ENCODE data around the gene PDIA6. TPM values are rescaled to one million over a fixed set of nuclear protein-coding genes. Genes with fewer than 3 reads are reported as not detected.

The PDIA6 gene
- total RNA-seq, 1 experiment from 2014 or later: 271 TPM

DNA sequence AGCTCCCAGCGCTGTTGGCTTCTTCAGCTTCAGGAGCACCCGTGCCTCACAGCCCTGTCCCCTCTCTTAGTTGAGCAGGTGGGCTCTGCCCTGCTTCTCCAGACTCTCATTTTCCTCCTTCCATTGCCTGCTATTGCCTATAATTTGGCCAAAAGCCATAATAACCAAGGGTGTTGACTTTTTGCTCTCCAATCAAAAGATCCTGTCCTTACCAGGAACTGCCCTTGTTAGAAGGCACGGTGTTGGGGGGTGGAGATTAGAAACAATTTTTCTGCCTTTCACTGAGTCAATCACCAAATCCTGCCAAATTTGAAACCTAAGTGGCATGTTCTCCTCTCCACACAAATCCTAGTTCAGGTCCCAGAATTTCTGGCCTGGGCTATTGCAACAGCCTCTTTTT lies 16.7 kb upstream of the PDIA6 start:
- intact Hi-C loops (cut with micrococcal nuclease; ENCODE audit: unreplicated experiment): no loop called here
- Histone ChIP-seq H3K4me1 (ENCODE audit: control insufficient read depth, insufficient read depth, low read length) (no peaks in the 10 kb centered on the region), H3K27me3 (ENCODE audit: control insufficient read depth, insufficient read depth, low read length) (peaks cover 5% of the 10 kb centered on the region), H3K36me3 (ENCODE audit: control insufficient read depth, insufficient read depth, low read length) (no peaks in the 10 kb centered on the region), H3K9me3 (ENCODE audit: control insufficient read depth, insufficient read depth, low read depth, low read length) (no peaks in the 10 kb centered on the region), H3K27ac (ENCODE audit: low read length) (no peak overlapping the region), H3K4me3 (ENCODE audit: low read depth in 2 of 2, low read length in 2 of 2) (no peak overlapping the region)
- DNase-seq (ENCODE audit: low read depth, low spot score) (no peak), ATAC-seq (no peak)
- TF ChIP-seq, protein P1, sequence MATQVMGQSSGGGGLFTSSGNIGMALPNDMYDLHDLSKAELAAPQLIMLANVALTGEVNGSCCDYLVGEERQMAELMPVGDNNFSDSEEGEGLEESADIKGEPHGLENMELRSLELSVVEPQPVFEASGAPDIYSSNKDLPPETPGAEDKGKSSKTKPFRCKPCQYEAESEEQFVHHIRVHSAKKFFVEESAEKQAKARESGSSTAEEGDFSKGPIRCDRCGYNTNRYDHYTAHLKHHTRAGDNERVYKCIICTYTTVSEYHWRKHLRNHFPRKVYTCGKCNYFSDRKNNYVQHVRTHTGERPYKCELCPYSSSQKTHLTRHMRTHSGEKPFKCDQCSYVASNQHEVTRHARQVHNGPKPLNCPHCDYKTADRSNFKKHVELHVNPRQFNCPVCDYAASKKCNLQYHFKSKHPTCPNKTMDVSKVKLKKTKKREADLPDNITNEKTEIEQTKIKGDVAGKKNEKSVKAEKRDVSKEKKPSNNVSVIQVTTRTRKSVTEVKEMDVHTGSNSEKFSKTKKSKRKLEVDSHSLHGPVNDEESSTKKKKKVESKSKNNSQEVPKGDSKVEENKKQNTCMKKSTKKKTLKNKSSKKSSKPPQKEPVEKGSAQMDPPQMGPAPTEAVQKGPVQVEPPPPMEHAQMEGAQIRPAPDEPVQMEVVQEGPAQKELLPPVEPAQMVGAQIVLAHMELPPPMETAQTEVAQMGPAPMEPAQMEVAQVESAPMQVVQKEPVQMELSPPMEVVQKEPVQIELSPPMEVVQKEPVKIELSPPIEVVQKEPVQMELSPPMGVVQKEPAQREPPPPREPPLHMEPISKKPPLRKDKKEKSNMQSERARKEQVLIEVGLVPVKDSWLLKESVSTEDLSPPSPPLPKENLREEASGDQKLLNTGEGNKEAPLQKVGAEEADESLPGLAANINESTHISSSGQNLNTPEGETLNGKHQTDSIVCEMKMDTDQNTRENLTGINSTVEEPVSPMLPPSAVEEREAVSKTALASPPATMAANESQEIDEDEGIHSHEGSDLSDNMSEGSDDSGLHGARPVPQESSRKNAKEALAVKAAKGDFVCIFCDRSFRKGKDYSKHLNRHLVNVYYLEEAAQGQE (IDR thresholded peaks at IDR 0.05; ENCODE audit: insufficient read depth in 1 of 2, low read depth in 2 of 2, low read length in 1 of 2): no peak
- no peak for TF ChIP-seq TCF7L2 (IDR thresholded peaks at IDR 0.05; ENCODE audit: low read depth, low read length)
- TF ChIP-seq, protein P2, sequence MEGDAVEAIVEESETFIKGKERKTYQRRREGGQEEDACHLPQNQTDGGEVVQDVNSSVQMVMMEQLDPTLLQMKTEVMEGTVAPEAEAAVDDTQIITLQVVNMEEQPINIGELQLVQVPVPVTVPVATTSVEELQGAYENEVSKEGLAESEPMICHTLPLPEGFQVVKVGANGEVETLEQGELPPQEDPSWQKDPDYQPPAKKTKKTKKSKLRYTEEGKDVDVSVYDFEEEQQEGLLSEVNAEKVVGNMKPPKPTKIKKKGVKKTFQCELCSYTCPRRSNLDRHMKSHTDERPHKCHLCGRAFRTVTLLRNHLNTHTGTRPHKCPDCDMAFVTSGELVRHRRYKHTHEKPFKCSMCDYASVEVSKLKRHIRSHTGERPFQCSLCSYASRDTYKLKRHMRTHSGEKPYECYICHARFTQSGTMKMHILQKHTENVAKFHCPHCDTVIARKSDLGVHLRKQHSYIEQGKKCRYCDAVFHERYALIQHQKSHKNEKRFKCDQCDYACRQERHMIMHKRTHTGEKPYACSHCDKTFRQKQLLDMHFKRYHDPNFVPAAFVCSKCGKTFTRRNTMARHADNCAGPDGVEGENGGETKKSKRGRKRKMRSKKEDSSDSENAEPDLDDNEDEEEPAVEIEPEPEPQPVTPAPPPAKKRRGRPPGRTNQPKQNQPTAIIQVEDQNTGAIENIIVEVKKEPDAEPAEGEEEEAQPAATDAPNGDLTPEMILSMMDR (IDR thresholded peaks at IDR 0.05): no peak
- TF ChIP-seq SIN3A (IDR thresholded peaks at IDR 0.05; ENCODE audit: borderline replicate concordance, insufficient read depth, low read depth, low read length): no peak
- no TSS peak for BruUV-seq (replicated peaks)
- in situ Hi-C loops (cut with HindIII; ENCODE audit: low pct_unique_long_range_greater_than_20kb, low sequenced_read_pairs): no loop called here
- POLR2A ChIA-PET: no interaction called here
- CTCF ChIA-PET: interaction anchor here (1.0 to 1.4 kb wide), 2 partner anchors 72 to 303 kb away, joined by 3 to 5 read pairs; a partner anchor contains a TSS

DNA sequence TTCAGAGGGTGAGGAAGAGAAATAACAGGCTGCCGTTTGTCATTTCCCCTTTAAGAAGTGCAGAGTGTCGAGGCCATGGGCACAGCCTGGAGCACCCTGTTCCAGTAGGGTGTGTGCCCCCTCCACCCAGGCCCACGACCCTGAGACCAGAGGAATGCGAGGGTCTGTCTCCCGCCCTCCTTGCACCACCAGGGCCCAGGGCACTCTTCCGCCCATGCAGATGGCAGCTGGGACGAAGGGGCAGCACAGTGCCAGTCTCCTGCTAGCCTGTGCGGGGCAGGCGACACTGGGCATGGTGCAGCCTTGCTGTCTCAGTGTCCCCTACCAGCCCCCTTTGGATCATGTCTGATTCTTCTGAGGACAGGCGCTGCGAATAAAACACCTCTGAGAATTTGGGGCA lies 15.8 kb upstream of the PDIA6 start:
- in situ Hi-C loops (cut with HindIII; ENCODE audit: low pct_unique_long_range_greater_than_20kb, low sequenced_read_pairs): no loop called here

More for the DNA sequence above, 15.8 kb upstream of the PDIA6 start:
- H3K27me3 ChIP-seq (ENCODE audit: control insufficient read depth, insufficient read depth, low read length): peaks cover 5% of the 10 kb centered on the region
- no TSS peak for BruUV-seq (replicated peaks)
- ChIA-PET POLR2A (no interaction called here), CTCF (interaction anchor here (1.4 kb wide), 1 partner anchor 304 kb away, joined by 3 read pairs; a partner anchor contains a TSS)
- TF ChIP-seq TCF7L2 (IDR thresholded peaks at IDR 0.05; ENCODE audit: low read depth, low read length) (no peak), POLR2AphosphoS5 (IDR thresholded peaks at IDR 0.05; ENCODE audit: low read depth, low read length) (no peak), SIN3A (IDR thresholded peaks at IDR 0.05; ENCODE audit: borderline replicate concordance, insufficient read depth, low read depth, low read length) (no peak)
- TF ChIP-seq, protein P2 (IDR thresholded peaks at IDR 0.05): no peak
- TF ChIP-seq, protein P1 (IDR thresholded peaks at IDR 0.05; ENCODE audit: insufficient read depth in 1 of 2, low read depth in 2 of 2, low read length in 1 of 2): no peak
- DNase-seq (ENCODE audit: low read depth, low spot score) (no peak), ATAC-seq (no peak)
- H3K9me3 ChIP-seq (ENCODE audit: control insufficient read depth, insufficient read depth, low read depth, low read length): no peaks in the 10 kb centered on the region
- H3K36me3 ChIP-seq (ENCODE audit: control insufficient read depth, insufficient read depth, low read length): no peaks in the 10 kb centered on the region
- no peak overlapping the region for H3K27ac ChIP-seq (ENCODE audit: low read length)
- H3K4me3 ChIP-seq (ENCODE audit: low read depth in 2 of 2, low read length in 2 of 2): no peak overlapping the region
- intact Hi-C loops (cut with micrococcal nuclease; ENCODE audit: unreplicated experiment): no loop called here
- H3K4me1 ChIP-seq (ENCODE audit: control insufficient read depth, insufficient read depth, low read length): no peaks in the 10 kb centered on the region
